Measurements from ENCODE around the gene SPATA9. TPM values are rescaled to one million over a fixed set of nuclear protein-coding genes. Genes with fewer than 3 reads are reported as not detected.

SPATA9 gene
- polyA plus RNA-seq, 1 of the 3 experiments (the other 2 are of a cell fraction) = 0.07 TPM

DNA sequence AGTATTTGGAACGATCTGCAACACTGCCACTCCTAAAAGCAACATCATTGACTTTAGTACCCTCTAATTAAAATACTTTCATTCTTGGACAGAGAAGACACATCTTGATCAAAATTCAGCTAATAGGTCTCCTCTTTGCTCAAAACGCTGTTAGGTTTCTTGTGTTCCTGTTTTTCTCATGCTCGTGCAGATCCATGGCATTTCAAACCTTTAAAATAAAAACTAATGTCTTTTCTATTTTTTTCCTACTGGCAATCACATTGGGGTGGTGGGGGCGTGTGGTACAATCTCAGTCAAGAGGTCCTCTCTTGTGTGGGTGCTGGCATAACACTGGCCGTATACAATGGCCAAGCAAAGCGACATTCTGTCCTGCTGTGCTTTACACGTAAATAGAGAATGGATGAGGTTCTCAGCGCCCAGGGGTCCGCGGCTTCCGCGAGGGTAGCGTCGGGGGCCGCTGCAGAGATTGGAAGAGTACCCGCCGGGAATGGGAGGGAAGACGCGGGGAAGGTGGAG, 63.2 kb downstream of the SPATA9 start (continued):
- TF ChIP-seq, protein P1, sequence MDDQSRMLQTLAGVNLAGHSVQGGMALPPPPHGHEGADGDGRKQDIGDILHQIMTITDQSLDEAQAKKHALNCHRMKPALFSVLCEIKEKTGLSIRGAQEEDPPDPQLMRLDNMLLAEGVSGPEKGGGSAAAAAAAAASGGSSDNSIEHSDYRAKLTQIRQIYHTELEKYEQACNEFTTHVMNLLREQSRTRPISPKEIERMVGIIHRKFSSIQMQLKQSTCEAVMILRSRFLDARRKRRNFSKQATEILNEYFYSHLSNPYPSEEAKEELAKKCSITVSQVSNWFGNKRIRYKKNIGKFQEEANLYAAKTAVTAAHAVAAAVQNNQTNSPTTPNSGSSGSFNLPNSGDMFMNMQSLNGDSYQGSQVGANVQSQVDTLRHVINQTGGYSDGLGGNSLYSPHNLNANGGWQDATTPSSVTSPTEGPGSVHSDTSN (IDR thresholded peaks at IDR 0.05) = no peak
- no peak for TF ChIP-seq RFX5 (IDR thresholded peaks at IDR 0.05; ENCODE audit: low read length)
- no peak for TF ChIP-seq TEAD4 (IDR thresholded peaks at IDR 0.05; ENCODE audit: borderline replicate concordance, insufficient read depth)
- no peak for TF ChIP-seq GATA2 (CRISPR knock-in tag; IDR thresholded peaks at IDR 0.05)
- TF ChIP-seq GABPA (IDR thresholded peaks at IDR 0.05; ENCODE audit: low read depth) = no peak

DNA sequence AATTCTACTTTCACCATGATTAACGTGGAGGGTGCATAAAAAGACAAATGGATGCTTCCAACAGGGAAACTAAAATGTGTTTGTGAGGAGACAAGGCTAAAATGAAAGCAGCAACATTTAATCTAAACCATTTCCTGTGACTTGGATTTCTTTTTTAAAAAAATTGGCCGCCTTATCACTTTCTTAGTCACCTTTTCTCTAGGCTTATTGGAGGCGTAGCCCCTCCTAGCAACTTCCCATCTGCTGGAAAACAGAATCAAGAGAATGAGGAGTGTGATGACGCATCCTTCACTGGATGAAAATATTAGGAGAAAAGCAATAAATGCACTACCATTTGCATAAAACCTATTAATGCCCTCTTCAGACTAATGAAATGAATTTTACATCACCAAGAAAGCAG, 63.7 kb downstream of the SPATA9 start:
- 97% methylated on average over 4 of the region's 4 CpGs for WGBS (ENCODE audit: low lambda C conversion rate)
- no peaks in the 10 kb centered on the region for H3K27me3 ChIP-seq (ENCODE audit: insufficient read depth)
- peaks cover 0 to 3% of the 10 kb centered on the region in 2 experiments; a peak in 2 of 4 replicates for H3K4me1 ChIP-seq (ENCODE audit: control insufficient read depth in 1 of 2, insufficient read depth in 2 of 2, low read depth in 1 of 2, low read length in 1 of 2)
- no peaks in the 10 kb centered on the region for H3K36me3 ChIP-seq (replicated peaks in 1 of 2; ENCODE audit: control insufficient read depth in 1 of 2, insufficient read depth in 2 of 2, low read length in 1 of 2)
- no peaks in the 10 kb centered on the region for H4K20me1 ChIP-seq (ENCODE audit: insufficient read depth)
- no peak for TF ChIP-seq JUND (IDR thresholded peaks at IDR 0.05)
- no peak for TF ChIP-seq GABPA (IDR thresholded peaks at IDR 0.05; ENCODE audit: low read depth)
- TF ChIP-seq YY1 (IDR thresholded peaks at IDR 0.05; ENCODE audit: low read depth) = no peak
- TF ChIP-seq TEAD4 (IDR thresholded peaks at IDR 0.05; ENCODE audit: borderline replicate concordance, insufficient read depth) = no peak
- TF ChIP-seq SIN3A (IDR thresholded peaks at IDR 0.05; ENCODE audit: borderline replicate concordance, low read depth, low read length) = no peak
- TF ChIP-seq, protein P1 (IDR thresholded peaks at IDR 0.05) = no peak
- no peak for TF ChIP-seq RFX5 (IDR thresholded peaks at IDR 0.05; ENCODE audit: low read length)
- TF ChIP-seq, protein P2, sequence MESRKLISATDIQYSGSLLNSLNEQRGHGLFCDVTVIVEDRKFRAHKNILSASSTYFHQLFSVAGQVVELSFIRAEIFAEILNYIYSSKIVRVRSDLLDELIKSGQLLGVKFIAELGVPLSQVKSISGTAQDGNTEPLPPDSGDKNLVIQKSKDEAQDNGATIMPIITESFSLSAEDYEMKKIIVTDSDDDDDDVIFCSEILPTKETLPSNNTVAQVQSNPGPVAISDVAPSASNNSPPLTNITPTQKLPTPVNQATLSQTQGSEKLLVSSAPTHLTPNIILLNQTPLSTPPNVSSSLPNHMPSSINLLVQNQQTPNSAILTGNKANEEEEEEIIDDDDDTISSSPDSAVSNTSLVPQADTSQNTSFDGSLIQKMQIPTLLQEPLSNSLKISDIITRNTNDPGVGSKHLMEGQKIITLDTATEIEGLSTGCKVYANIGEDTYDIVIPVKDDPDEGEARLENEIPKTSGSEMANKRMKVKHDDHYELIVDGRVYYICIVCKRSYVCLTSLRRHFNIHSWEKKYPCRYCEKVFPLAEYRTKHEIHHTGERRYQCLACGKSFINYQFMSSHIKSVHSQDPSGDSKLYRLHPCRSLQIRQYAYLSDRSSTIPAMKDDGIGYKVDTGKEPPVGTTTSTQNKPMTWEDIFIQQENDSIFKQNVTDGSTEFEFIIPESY (IDR thresholded peaks at IDR 0.05; ENCODE audit: borderline replicate concordance, low read depth) = no peak
- no peak for TF ChIP-seq FOXM1 (IDR thresholded peaks at IDR 0.05; ENCODE audit: low read depth)
- TF ChIP-seq, protein P3, sequence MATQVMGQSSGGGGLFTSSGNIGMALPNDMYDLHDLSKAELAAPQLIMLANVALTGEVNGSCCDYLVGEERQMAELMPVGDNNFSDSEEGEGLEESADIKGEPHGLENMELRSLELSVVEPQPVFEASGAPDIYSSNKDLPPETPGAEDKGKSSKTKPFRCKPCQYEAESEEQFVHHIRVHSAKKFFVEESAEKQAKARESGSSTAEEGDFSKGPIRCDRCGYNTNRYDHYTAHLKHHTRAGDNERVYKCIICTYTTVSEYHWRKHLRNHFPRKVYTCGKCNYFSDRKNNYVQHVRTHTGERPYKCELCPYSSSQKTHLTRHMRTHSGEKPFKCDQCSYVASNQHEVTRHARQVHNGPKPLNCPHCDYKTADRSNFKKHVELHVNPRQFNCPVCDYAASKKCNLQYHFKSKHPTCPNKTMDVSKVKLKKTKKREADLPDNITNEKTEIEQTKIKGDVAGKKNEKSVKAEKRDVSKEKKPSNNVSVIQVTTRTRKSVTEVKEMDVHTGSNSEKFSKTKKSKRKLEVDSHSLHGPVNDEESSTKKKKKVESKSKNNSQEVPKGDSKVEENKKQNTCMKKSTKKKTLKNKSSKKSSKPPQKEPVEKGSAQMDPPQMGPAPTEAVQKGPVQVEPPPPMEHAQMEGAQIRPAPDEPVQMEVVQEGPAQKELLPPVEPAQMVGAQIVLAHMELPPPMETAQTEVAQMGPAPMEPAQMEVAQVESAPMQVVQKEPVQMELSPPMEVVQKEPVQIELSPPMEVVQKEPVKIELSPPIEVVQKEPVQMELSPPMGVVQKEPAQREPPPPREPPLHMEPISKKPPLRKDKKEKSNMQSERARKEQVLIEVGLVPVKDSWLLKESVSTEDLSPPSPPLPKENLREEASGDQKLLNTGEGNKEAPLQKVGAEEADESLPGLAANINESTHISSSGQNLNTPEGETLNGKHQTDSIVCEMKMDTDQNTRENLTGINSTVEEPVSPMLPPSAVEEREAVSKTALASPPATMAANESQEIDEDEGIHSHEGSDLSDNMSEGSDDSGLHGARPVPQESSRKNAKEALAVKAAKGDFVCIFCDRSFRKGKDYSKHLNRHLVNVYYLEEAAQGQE (IDR thresholded peaks at IDR 0.05; ENCODE audit: low read depth, low read length) = no peak
- H3K9me3 ChIP-seq = no peaks in the 10 kb centered on the region
- H3K9me2 ChIP-seq = no peaks in the 10 kb centered on the region
- no peak overlapping the region for H3K27ac ChIP-seq (ENCODE audit: low read depth in 2 of 2, low read length in 1 of 2)
- no peak overlapping the region for H3K9ac ChIP-seq
- no peak for DNase-seq
- POLR2A ChIA-PET = no interaction called here
- no peak overlapping the region for H3K4me2 ChIP-seq
- H2AFZ ChIP-seq (ENCODE audit: low read depth) = peak overlapping the region; percentile 12; the same call in 1 of the 2 replicates
- no peaks in the 10 kb centered on the region for H3K79me2 ChIP-seq (ENCODE audit: insufficient read depth)
- H3F3A ChIP-seq (replicated peaks; ENCODE audit: insufficient read depth) = no peaks in the 10 kb centered on the region
- CTCF ChIA-PET = no interaction called here
- H3K4me3 ChIP-seq (ENCODE audit: low read depth in 2 of 2, low read length in 1 of 2) = no peak overlapping the region
